Measurements from ENCODE around the gene KIAA0319L. TPM values are rescaled to one million over a fixed set of nuclear protein-coding genes. Genes with fewer than 3 reads are reported as not detected.

Gene KIAA0319L
- total RNA-seq, 6 experiments from 2014 or later, result 30.5 to 39.0 (median 31.8) TPM

GRCh38 chr1:35441926-35442579 is 115.2 kb downstream of the KIAA0319L start:
- H3K36me3 Mint-ChIP-seq (ENCODE audit: low read depth), result peaks cover 7% of the 10 kb centered on the region
- no peak for DNase-seq
- H3K27ac Mint-ChIP-seq, result no peak overlapping the region
- no peak for TF ChIP-seq CTCF (IDR thresholded peaks at IDR 0.05)
- no peaks in the 10 kb centered on the region for H3K4me1 Mint-ChIP-seq (ENCODE audit: low read depth)
- peaks cover 5% of the 10 kb centered on the region for H3K27me3 Mint-ChIP-seq (ENCODE audit: insufficient read depth)
- no peak overlapping the region for H3K4me3 Mint-ChIP-seq
- H3K9me3 Mint-ChIP-seq, result no peaks in the 10 kb centered on the region

GRCh38 chr1:35439626-35440025 is 117.6 kb downstream of the KIAA0319L start:
- Mint-ChIP-seq H3K4me3 (no peak overlapping the region), H3K27me3 (ENCODE audit: insufficient read depth) (peaks cover 8% of the 10 kb centered on the region), H3K4me1 (ENCODE audit: low read depth) (no peaks in the 10 kb centered on the region), H3K27ac (no peak overlapping the region), H3K9me3 (no peaks in the 10 kb centered on the region), H3K36me3 (ENCODE audit: low read depth) (peaks cover 7% of the 10 kb centered on the region)
- DNase-seq, result no peak
- no peak for TF ChIP-seq CTCF (IDR thresholded peaks at IDR 0.05)

GRCh38 chr1:35437200-35437599 is 120.0 kb downstream of the KIAA0319L start:
- Mint-ChIP-seq H3K4me3 (no peak overlapping the region), H3K36me3 (ENCODE audit: low read depth) (peaks cover 7% of the 10 kb centered on the region), H3K27me3 (ENCODE audit: insufficient read depth) (peaks cover 8% of the 10 kb centered on the region), H3K4me1 (ENCODE audit: low read depth) (no peaks in the 10 kb centered on the region), H3K27ac (no peak overlapping the region; the same call in 1 of the 2 replicates), H3K9me3 (no peaks in the 10 kb centered on the region)
- TF ChIP-seq CTCF (IDR thresholded peaks at IDR 0.05), result no peak
- no peak for DNase-seq

GRCh38 chr1:35436078-35436477 is 121.1 kb downstream of the KIAA0319L start:
- peaks cover 8% of the 10 kb centered on the region for H3K27me3 Mint-ChIP-seq (ENCODE audit: insufficient read depth)
- H3K9me3 Mint-ChIP-seq, result no peaks in the 10 kb centered on the region
- DNase-seq, result no peak
- H3K4me3 Mint-ChIP-seq, result no peak overlapping the region
- no peak for TF ChIP-seq CTCF (IDR thresholded peaks at IDR 0.05)
- H3K27ac Mint-ChIP-seq, result no peak overlapping the region
- peaks cover 11% of the 10 kb centered on the region for H3K36me3 Mint-ChIP-seq (ENCODE audit: low read depth)
- H3K4me1 Mint-ChIP-seq (ENCODE audit: low read depth), result no peaks in the 10 kb centered on the region

GRCh38 chr1:35434703-35435102 is 122.5 kb downstream of the KIAA0319L start:
- Mint-ChIP-seq H3K27ac (no peak overlapping the region), H3K9me3 (no peaks in the 10 kb centered on the region), H3K4me3 (no peak overlapping the region), H3K36me3 (ENCODE audit: low read depth) (peaks cover 23% of the 10 kb centered on the region), H3K27me3 (ENCODE audit: insufficient read depth) (peaks cover 8% of the 10 kb centered on the region), H3K4me1 (ENCODE audit: low read depth) (no peaks in the 10 kb centered on the region)
- no peak for DNase-seq
- TF ChIP-seq CTCF (IDR thresholded peaks at IDR 0.05), result no peak

Data from HFFc6 (cell line).